ENCODE data around the gene ADGRB2. TPM values are rescaled to one million over a fixed set of nuclear protein-coding genes. Genes with fewer than 3 reads are reported as not detected.

ADGRB2 gene
- total and polyA plus RNA-seq, 2 of the 4 experiments (the other 2 are of a cell fraction) = 2.2 to 11.9 TPM

- DNase-seq = no peak
- no peak overlapping the region for H2BK5ac ChIP-seq (ENCODE audit: low read depth, low read length, poor library complexity, severe bottlenecking)
- WGBS, 2 experiments (ENCODE audit: extremely low coverage in 2 of 2, insufficient read length in 1 of 2) = 89% methylated on average over 7 of the region's 11 CpGs; no CpG with 5 or more reads in 1 of the 2 experiments
- H3K56ac ChIP-seq (ENCODE audit: extremely low read depth, insufficient read depth, low read length) = no peak overlapping the region
- peaks cover 5 to 27% of the 10 kb centered on the region in 2 experiments; a peak in 2 of 4 replicates for H3K79me1 ChIP-seq (ENCODE audit: low read depth in 1 of 2, low read length in 2 of 2)
- H3K4me3 ChIP-seq (ENCODE audit: insufficient read depth, low read depth, low read length) = no peak overlapping the region
- H4K20me1 ChIP-seq (ENCODE audit: insufficient read depth, low read length) = peaks cover 16% of the 10 kb centered on the region
- H3K18ac ChIP-seq (ENCODE audit: low read depth, low read length) = no peak overlapping the region
- H3K36me3 ChIP-seq (ENCODE audit: control insufficient read depth, insufficient read depth, low read length) = no peaks in the 10 kb centered on the region
- intact Hi-C loops (cut with micrococcal nuclease) = loop anchor here (10.0 kb wide), 2 partner anchors 274 to 356 kb away; no protein-coding TSS in a partner anchor
- no peak overlapping the region for H4K91ac ChIP-seq (ENCODE audit: insufficient read depth, low read depth, low read length)
- H3K9me1 ChIP-seq (ENCODE audit: insufficient read depth, low read length) = peaks cover 13% of the 10 kb centered on the region
- no peak for ATAC-seq (ENCODE audit: low read depth)
- dilution Hi-C loops (cut with HindIII; ENCODE audit: low sequenced_read_pairs, unreplicated experiment) = no loop called here
- no peak overlapping the region for H4K5ac ChIP-seq (ENCODE audit: low read depth, low read length)
- no peaks in the 10 kb centered on the region for H3K9me3 ChIP-seq (ENCODE audit: control insufficient read depth, insufficient read depth, low read length)
- in situ Hi-C loops (cut with MboI; ENCODE audit: low sequenced_read_pairs) = no loop called here
- BruUV-seq (replicated peaks) = no TSS peak
- H2AFZ ChIP-seq (replicated peaks; ENCODE audit: low read length, poor library complexity) = no peak overlapping the region
- H2BK120ac ChIP-seq (ENCODE audit: low read depth, low read length) = no peak overlapping the region
- no peak overlapping the region for H3K4me2 ChIP-seq (ENCODE audit: low read depth, low read length)
- H3K14ac ChIP-seq (replicated peaks; ENCODE audit: low read depth, low read length) = no peak overlapping the region
- no peak overlapping the region for H3K27ac ChIP-seq (ENCODE audit: insufficient read depth, low read length)
- no peaks in the 10 kb centered on the region for H3K27me3 ChIP-seq (ENCODE audit: control insufficient read depth, insufficient read depth, low read length)
- H3K9ac ChIP-seq (ENCODE audit: low read depth, low read length) = no peak overlapping the region
- H2BK20ac ChIP-seq (ENCODE audit: low read depth, low read length) = no peak overlapping the region
- no peak overlapping the region for H3K23ac ChIP-seq (ENCODE audit: low read depth, low read length)
- TF ChIP-seq NFE2L2 (IDR thresholded peaks at IDR 0.05; ENCODE audit: low read depth, low read length) = no peak
- TF ChIP-seq CHD1 (IDR thresholded peaks at IDR 0.05; ENCODE audit: low read depth, low read length) = no peak
- no peak for TF ChIP-seq BHLHE40 (IDR thresholded peaks at IDR 0.05; ENCODE audit: low read depth, low read length)
- no peak for TF ChIP-seq RCOR1 (IDR thresholded peaks at IDR 0.05; ENCODE audit: insufficient replicate concordance, low read length)
- no peak for TF ChIP-seq CTCF (conservative IDR thresholded peaks at IDR 0.05; ENCODE audit: low read depth, low read length)
- no peak overlapping the region for H2BK15ac ChIP-seq (ENCODE audit: low read depth, low read length)
- peaks cover 6% of the 10 kb centered on the region for H3K4me1 ChIP-seq (ENCODE audit: control insufficient read depth, insufficient read depth, low read length)
- ChIA-PET CTCF (interaction anchor here (1.9 kb wide), 1 partner anchor 15 kb away, joined by 8 read pairs; no protein-coding TSS in a partner anchor), POLR2A (ENCODE audit: unreplicated experiment) (no interaction called here)
- no peak overlapping the region for H3K4ac ChIP-seq (ENCODE audit: low read depth, low read length)
- H2AK9ac ChIP-seq (replicated peaks; ENCODE audit: low read depth, low read length, poor library complexity) = peak overlapping the region; percentile 9
- H4K8ac ChIP-seq (ENCODE audit: low read depth in 2 of 2, low read length in 2 of 2) = no peak overlapping the region
- no peak overlapping the region; the same call in 1 of the 2 replicates for H2AK5ac ChIP-seq (ENCODE audit: low read depth, low read length)
These were observed 26.5 kb upstream of the ADGRB2 start for GRCh38 chr1:31790641-31791091.

All from IMR-90 (cell line).